ENCODE data around the gene TMEM175.

TMEM175 gene

DNA sequence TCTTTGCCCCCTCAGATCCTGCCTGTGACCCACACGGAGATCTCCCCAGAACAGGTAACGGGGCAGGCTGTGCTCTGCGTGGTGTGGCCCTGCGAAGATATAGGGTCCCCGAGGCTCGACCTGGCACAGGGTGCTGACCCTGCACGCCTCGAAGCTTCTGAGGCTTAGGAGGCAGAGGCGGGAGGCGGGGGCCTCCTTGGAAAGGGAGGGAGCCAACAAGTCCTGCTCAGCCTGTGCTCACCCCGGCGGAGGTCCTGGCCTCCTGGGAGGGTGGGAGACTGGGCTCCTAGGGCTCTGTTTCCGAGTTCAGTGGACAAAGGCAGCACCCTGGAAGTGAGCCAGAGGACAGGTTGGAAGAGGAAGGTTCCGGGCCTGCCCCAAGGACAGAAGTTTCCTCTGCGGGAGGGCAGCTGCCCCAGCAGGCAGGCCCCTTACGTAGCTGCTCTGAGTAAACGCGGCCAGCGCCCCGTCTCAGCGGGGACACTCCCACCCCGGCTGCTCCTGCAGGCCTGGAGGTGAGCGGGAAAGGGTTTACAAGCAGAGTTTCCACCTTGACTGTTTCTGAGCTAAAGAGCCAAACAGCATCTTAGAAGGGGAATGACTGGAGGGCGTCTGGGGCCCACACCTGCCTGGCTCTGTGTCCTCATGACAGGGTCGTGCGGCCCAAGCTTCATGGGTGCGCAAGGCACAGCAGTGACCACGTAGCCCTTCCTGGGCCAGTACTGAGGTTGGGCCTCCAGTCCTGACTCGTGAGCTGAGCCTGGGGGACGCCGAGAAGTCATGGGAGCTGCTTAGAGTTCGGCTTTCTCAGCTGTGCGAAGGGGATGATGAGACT lies 16.1 kb downstream of the TMEM175 start:
- DNase-seq: no peak

DNA sequence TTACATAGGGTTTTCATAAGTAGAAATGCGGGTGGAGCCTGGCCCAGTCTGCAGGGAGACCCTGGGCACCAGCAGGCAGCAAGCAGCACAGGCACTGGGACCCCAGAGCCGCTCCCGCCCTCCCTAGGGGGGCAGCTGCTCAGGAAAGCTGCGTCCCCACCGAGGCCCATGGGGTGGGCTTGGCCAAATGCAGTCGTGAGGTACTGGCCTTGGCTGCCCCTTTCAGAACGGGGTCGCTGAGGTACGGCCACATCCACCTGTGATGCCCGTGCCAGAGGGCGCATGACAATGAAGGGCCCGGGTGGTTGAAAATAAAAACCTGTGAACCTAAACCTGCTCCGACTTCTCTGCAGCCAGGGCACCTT lies 16.7 kb downstream of the TMEM175 start:
- DNase-seq: no peak

DNA sequence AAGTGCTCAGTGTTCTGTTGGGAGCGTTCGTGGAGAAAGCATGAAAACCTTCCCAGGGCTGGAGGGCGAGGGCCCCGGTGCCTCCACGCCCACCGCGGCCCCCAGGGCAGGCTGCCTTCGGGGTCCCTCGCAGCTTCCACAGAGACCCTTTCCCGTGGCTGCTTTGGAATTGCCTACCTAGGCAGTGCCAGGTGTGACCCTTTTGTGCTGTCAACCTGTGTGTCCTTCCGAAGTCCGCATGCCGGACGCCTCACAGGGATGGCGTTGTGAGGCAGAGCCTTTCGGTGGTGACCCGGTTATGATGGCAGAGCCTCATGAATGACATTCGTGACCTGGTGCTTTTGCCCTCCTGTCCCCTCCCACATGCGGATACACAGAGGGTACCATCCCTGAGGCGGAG lies 17.4 kb downstream of the TMEM175 start:
- no peak for DNase-seq

DNA sequence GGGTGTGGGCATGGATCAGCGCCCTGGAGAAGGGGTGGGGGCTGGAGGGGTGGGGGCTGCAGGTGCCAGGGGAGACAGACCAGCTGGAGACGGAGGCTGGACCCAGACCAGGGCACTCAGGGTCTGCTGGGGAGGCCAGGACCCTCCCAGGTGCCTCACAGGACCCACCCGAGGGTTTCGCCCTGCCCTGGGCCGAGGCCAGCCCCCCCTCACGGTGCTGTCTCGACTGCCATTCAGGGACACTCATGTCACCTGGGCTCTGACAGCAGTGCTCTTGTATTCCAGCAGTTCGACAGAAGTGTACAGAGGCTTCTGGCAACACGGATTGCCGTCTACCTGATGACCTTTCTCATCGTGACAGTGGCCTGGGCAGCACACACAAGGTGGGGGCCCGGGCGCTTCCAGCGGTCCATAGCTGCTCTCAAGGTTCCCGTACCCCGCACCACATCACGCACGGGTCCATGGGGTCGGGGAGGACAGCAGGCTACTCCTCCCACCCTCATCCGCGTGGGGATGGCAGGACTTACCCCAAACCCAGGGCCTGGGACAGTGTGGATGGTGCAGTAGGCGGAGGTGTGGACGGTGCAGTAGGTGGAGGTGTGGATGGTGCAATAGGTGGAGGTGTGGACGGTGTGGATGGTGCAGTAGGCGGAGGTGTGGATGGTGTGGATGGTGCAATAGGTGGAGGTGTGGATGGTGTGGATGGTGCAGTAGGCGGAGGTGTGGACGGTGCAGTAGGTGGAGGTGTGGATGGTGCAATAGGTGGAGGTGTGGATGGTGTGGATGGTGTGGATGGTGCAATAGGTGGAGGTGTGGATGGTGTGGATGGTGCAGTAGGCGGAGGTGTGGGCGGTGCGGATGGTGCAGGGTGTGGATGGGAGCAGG lies 18.1 kb downstream of the TMEM175 start:
- DNase-seq: no peak

DNA sequence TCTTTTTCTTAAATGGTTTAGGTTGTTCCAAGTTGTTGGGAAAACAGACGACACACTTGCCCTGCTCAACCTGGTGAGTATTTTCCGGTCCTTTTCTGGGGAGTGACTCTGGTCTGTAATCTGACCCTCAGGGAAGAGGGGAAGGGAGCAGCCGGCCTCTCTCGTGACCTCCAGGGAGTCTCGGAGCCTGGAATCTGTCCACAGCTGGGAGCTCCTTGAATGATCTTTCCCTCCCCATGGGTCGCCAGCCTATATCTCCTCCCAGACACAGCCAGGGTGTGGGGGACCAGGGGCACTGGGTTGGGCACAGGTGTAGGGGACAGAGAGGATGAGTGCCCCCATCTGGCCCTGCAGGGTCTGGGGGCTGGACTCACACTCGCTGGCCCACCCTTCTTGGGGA lies 18.9 kb downstream of the TMEM175 start:
- no peak for DNase-seq

DNA sequence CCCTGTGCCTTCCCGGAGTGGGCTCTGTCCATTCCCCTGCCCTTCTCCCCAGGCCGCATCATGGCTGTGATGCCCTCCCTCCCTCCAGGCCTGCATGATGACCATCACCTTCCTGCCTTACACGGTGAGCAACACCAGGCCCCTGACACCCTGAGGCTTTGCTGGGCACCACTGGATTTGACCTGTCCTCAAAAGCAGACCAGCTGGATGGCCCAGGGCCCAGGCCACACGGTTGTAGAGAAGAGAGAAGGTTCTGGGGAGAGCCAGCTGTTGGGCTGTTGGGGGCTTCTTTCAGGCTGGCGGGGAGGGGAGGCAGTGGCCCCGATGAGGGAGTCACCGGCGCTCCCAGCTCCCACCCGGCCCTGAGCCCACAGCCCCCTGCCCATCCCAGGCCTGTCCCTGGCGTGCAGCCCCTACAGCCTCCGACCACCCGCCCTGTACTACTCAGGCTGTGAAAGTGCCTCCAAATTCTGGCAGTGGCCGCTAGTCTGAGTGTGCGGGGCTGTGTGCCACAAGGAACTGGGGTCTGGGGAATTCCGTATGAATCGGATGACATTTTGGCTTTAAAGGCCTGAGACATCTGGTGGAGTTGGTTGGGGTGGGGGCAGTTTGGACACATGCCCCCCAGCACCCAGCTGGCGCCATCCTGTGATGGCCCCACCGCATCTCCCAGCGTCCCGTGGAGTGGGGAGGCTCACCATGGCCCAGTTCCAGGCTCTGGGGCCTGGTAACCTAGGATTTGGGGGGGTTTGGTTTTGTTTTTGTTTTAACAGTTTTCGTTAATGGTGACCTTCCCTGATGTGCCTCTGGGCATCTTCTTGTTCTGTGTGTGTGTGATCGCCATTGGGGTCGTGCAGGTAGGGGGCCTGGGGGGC lies 19.6 kb downstream of the TMEM175 start:
- no peak for DNase-seq

DNA sequence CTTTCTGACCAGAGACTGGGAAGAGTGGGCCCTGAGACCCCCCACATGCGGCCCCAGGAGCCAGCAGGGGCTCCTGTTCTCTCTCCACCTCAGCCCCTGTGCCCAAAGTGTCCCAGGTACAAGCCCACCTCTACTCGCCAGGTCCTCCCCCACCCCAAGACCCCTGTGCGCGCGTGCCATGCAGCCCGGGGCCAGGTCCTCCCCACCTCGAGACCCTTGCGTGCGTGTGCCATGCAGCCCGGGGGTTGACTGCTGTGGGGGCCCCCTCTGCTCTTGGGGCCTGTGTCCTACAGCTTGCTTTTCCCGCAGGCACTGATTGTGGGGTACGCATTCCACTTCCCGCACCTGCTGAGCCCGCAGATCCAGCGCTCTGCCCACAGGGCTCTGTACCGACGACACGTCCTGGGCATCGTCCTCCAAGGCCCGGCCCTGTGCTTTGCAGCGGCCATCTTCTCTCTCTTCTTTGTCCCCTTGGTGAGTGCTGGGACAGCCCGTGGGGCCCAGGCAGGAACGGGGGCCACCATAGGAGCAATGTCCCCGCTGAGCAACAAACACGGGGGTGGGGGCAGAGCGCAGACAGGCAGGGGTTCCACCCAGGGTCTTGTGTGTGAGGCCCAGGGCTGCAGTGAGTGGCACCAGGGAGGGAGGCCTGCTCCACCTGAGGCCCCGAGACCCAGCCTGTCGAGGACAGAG lies 20.8 kb downstream of the TMEM175 start:
- no peak for DNase-seq

DNA sequence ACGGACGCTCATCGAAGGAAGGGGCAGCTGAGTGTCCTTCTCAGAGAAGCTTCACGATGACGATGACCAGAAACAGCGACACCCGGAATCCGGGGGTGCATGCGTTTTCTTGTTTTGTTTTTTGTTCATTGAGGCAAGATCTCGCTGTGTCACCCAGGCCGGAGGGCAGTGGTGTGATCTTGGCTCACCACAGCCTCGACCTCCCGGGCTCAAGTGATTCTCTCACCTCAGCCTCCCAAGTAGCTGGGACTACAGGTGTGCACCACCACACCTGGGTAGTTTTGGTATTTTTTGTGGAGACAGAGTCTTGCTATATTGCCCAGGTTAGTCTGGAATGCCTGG lies 21.3 kb downstream of the TMEM175 start:
- no peak for DNase-seq

DNA sequence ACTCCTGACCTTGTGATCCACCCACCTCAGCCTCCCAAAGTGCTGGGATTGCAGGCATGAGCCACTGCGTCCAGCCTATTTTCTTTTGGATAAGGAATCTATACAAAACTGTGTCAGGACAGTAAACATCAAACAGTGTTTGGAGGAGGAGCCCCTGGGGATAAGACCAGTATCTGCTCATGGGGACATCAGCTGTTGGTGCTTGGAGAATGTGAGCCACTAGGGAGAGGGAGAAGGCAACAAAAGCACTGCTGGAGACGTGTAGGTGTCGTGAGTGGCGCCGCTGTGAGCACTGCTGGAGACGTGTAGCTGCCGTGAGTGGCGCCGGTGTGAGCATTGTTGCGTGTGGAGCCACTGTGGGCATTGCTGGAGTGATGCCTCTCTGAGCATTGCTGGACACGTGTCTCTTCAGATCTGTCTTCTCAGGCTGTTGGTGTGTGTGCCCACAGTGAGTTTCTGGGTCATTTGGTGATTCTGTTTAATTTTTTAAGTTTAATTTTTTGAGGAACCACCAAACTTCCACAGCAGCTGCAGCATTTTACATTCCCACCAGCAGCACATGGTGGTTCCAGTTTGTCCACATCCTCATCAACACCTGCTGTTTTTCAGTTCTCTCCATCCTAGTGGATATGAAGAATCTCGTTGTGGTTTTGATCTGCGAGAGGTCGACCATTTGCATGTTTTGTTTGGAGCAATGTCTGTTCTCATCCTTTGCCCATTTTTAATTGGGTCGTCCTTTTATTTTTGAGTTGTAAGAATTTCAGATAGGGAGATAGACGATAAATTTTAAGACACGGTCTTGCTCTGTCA lies 22.2 kb downstream of the TMEM175 start:
- no peak for DNase-seq

DNA sequence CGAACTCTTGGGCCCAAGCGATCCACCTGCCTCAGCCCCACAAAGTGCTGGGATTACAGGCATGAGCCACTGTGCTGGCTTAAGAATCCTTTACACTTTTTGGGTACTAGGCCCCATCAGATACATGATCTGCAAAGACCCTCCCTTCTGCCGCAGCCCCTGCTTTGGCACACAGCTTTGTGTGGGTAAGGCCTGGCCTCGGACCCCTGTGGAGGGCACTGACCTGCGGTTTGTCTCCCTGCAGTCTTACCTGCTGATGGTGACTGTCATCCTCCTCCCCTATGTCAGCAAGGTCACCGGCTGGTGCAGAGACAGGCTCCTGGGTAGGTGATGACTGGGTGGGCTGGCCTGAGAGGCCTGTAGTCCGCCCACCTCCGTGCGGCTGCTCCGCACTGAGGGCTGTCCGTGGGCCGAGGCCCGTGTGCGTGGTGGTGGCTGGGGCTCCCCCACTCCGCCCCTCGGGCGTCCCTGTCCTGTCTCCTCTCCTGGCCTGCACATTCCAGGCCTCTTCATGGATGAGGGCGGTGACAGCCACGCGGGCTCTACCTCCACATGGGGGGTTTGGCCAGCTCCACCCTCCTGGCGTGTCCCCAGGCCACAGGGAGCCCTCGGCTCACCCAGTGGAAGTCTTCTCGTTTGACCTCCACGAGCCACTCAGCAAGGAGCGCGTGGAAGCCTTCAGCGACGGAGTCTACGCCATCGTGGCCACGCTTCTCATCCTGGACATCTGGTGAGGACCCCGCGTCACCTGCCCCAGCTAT lies 23.1 kb downstream of the TMEM175 start:
- no peak for DNase-seq

DNA sequence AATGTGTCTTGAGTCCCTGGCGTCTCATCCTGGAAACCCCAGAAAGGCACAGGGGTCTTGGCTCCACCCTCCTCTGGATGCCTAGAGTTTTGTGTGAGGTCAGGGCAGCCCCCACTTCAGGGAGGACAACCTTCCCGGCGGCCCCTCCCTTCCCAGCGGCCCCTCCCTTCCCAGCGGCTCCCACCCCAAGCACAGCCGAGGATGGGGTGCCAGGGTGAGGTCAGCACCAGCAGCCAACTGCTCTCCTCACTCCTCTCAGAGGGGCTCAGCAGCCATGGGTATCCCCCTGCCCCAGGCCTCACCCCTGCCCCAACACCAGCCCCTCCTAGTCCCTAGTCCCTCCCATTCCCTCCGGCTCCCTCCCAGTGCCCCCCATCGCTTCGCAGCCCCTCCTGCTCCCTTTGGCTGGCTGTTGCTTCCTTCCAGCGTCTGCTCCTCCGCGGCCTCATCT lies 23.7 kb downstream of the TMEM175 start:
- no peak for DNase-seq

DNA sequence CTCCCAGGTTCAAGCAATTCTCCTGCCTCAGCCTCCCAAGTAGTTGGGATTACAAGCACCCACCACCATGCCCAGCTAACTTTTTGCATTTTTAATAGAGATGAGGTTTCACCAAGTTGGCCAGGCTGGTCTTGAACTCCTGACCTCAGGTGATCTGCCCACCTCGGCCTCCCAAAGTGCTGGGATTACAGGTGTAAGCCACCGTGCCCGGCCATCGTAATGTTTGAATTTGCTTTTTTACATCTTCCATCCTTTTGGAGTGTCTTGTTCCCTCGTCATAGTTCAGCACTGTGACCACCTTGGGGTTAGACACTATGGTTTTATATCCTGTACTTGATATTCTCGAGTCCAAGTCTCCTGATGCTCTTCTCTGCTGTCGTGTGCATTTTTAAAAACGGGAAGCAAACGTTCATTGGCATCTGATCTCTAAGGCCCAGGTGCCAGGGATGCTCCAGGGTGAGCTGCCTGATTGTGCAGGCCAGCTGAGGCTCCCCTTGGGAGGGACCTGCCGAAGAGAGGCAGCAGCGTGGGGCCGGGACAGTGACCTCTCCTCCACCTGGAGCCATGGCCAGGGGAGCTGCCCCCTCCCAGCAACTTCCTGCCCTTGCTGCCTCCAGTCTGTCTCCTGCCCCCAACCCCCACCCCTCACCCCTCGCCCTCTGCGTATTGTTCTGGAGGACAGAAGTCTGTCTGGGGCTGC lies 24.4 kb downstream of the TMEM175 start:
- no peak for DNase-seq

DNA sequence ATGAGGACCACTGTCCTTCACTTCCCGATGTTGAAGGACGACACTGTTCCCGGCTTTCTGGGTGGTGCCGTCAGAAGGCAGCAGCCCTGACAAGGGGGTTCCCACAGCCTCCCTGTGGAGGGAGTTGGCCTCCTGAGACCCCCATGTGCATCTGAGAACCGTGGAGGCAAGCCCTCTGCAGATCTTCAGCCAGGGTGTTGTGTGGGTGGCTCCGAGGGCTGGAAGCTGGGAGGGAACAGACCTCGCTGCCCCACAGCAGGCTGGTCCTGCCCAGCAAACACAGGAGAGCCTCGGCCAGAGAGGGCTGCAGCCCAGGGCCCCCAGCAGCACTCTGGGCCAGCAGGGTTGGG lies 24.9 kb downstream of the TMEM175 start:
- DNase-seq: no peak

DNA sequence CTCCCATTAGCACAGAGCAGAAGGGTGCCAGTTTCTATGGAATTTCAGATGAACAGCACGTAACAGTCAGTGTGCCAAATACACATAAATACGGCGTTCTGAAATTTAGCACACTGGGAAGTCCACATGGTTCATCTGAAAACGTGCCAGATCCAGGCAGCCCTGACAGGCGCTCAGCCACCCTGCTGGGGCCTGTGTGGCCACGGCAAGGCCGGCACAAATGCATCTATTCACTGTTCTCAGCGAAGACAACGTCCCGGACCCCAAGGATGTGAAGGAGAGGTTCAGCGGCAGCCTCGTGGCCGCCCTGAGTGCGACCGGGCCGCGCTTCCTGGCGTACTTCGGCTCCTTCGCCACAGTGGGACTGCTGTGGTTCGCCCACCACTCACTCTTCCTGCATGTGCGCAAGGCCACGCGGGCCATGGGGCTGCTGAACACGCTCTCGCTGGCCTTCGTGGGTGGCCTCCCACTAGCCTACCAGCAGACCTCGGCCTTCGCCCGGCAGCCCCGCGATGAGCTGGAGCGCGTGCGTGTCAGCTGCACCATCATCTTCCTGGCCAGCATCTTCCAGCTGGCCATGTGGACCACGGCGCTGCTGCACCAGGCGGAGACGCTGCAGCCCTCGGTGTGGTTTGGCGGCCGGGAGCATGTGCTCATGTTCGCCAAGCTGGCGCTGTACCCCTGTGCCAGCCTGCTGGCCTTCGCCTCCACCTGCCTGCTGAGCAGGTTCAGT lies 25.5 kb downstream of the TMEM175 start:
- DNase-seq: no peak

DNA sequence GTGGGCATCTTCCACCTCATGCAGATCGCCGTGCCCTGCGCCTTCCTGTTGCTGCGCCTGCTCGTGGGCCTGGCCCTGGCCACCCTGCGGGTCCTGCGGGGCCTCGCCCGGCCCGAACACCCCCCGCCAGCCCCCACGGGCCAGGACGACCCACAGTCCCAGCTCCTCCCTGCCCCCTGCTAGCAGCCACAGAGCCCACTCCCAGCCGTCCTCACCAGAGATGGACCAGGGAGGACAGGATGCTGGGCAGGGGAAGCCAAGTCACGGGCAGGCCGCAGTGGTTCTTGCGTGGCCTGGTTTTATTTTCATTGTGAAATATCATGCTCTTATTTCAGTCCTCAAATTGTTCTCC lies 26.0 kb downstream of the TMEM175 start:
- no peak for DNase-seq

DNA sequence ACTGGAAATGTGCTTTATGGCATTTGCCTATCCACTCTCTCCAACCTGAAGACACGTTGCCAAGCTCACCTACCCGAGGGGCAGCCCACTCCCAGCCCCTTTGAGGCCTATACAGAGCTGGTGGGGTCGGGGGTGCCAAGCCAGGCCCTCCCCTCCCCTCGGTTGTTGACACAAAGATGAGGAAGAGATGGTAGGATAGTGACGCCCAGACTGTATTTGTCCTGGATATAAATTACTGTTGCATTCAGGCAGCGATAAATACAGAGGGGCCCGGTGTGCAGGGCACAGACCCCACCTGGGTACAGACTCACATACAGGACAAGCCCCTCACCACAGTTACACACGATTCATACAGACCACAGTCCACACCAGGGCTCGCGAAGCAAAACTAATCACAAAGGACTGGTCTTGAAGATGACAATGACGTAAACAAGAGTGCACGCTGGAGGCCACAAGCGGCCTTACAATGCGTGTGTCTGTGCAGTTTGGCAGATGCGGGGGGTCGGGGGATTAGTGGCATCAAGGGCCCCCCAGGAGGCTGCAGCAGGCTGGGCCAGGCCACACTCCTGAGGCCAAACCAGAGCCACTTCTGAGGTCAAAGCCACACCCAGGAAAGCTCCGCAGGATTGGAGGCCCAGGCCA lies 26.6 kb downstream of the TMEM175 start:
- DNase-seq: no peak

DNA sequence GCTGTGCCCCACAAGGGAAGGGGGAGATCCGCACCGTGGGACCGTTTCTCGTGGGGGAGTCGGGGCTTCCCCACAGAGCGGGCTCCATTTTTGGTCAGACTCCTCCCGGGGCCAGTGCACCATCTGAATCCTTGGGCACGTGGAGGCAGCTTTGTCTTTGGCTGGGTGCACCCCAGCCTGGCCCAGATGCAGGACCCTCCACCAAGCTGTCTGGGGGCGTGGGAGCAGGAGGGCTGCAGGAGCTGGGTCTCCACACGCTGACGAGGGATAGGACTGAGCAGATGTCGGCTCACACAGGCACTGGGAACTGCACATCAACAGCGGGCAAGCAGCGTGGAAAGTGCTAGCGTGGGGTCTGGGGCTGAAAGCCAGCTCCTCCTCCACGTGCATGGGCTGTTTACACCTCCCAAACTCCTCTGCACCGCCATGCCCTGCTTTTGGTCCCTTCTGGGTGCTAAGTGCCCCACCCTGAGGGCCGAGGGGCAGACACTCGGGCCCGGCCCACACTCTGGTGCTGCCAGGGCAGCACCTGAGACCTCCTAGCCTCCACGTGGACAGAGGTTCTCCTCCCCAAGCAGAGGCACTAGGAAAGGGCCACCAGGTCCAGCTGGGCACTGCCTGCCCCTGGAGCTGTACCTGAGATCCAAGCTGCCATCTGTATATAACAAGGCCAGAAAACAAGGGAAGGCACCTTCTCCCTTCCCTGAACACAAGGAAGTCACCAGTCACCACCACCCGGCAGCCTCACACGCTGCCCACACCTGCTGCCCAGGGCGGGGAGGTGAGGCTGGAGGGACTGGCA lies 27.3 kb downstream of the TMEM175 start:
- no peak for DNase-seq

DNA sequence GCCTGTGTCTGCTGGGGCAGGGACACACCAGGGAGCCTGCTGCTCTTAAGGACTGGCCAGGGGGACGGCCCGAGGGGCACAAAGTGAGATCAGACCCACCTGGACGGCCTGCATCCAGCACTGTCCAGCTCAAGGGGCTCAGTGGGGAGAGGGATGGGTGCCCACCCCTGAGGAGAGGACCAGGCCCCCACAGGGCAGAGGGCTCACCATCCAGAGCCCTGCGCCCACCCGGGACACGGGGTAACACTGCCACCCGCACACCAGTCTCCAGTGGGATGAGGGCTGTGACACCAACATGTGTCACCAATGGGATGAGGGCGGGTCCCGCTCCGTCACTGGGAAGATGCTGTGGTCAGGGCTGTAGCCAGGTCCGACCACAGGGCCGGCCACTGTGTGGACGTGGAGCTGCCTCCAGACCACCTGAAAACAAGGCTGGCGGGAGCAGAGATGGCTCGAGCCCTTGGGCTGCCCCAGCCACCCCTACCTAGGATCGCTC lies 27.9 kb downstream of the TMEM175 start:
- no peak for DNase-seq
